T-cell (primary cell): Measurements from ENCODE around the gene ADGRF3. TPM values are rescaled to one million over a fixed set of nuclear protein-coding genes. Genes with fewer than 3 reads are reported as not detected.
"Not testable (repeated sequence)": the region's sequence is repeated elsewhere in the genome, so short reads cannot be mapped to it uniquely, and the experiment has no call there.

Experiments used
- ATAC-seq, 4 experiments: fragments of 200-7000 bp in 3 of 4; fragments of 150-1000 bp in 1 of 4; cut with Tn5 transposase; replicated peaks in 1 of 4; 1 replicate in 3 of 4; 2 replicates in 1 of 4; pipeline ENCODE4 v1.10.0; 2021; ENCODE audit warnings: moderate library complexity in 3 of 4, mild to moderate bottlenecking in 2 of 4, moderate number of reproducible peaks in 1 of 4
- CTCF ChIA-PET, 2 donors: fragments of 300-600 bp; sonication (Branson Sonifier 250); formaldehyde crosslinking; loops; one replicate each; lab custom pipeline; 2022; ENCODE audit warnings: antibody characterized with exemption in 2 of 2; lab: Charles Lee
- POLR2A ChIA-PET, 2 donors: fragments of 300-600 bp; sonication (Branson Sonifier 250); formaldehyde crosslinking; loops; one replicate each; lab custom pipeline; 2022; ENCODE audit warnings: antibody characterized with exemption in 2 of 2; lab: Charles Lee
- DNase-seq, 35 experiments: peaks; one replicate each; pipeline versions ENCODE4 v3.0.0 to v3.0.0-alpha.2; 2013 to 2023
- H3K27ac ChIP-seq: one replicate; pipeline ENCODE4 v1.5.1; 2013; ENCODE audit warnings: low read length
- H3K27me3 ChIP-seq, 2 experiments: replicated peaks in 1 of 2; 1 replicate in 1 of 2; 2 replicates in 1 of 2; pipeline versions ENCODE4 v1.6.1 to v1.7.0; 2013; ENCODE audit warnings: low read length in 1 of 2, mixed read lengths in 1 of 2; ENCODE audit not compliant: control insufficient read depth in 2 of 2, insufficient read depth in 2 of 2; ENCODE audit errors: extremely low read depth in 1 of 2
- H3K36me3 ChIP-seq, 2 donors: 1 replicate in 1 of 2; 2 replicates in 1 of 2; pipeline versions ENCODE4 v1.6.1 to v1.7.0; 2013; ENCODE audit warnings: low read length in 1 of 2; ENCODE audit not compliant: control insufficient read depth in 2 of 2, insufficient read depth in 1 of 2; ENCODE audit errors: extremely low read depth in 1 of 2
- H3K4me1 ChIP-seq, 2 experiments: 1 replicate in 1 of 2; 2 replicates in 1 of 2; pipeline versions ENCODE4 v1.6.1 to v1.7.0; 2013; ENCODE audit warnings: low read length in 2 of 2, mixed read lengths in 1 of 2; ENCODE audit not compliant: insufficient read depth in 2 of 2, control insufficient read depth in 1 of 2; ENCODE audit errors: extremely low read depth in 1 of 2
- H3K4me3 ChIP-seq, 2 donors: 1 replicate in 1 of 2; 2 replicates in 1 of 2; pipeline versions ENCODE4 v1.5.1 to v1.7.0; 2013; ENCODE audit warnings: mild to moderate bottlenecking in 2 of 2, low read length in 1 of 2, moderate library complexity in 1 of 2; ENCODE audit not compliant: control insufficient read depth in 1 of 2; ENCODE audit errors: extremely low read depth in 1 of 2
- H3K9me3 ChIP-seq: 2 replicates; pipeline ENCODE4 v1.7.0; 2013
- H3K27ac Mint-ChIP-seq, 2 donors: one replicate each; pipeline ENCODE4 v1.8.0; 2020 to 2021; ENCODE audit warnings: mild to moderate bottlenecking in 2 of 2, mixed read lengths in 2 of 2
- H3K27me3 Mint-ChIP-seq, 2 donors: one replicate each; pipeline ENCODE4 v1.8.0; 2021 to 2022; ENCODE audit warnings: mixed read lengths in 2 of 2
- H3K36me3 Mint-ChIP-seq: one replicate; pipeline ENCODE4 v1.8.0; 2021; ENCODE audit warnings: mixed read lengths
- H3K4me1 Mint-ChIP-seq, 3 donors: one replicate each; pipeline ENCODE4 v1.8.0; 2020 to 2022; ENCODE audit warnings: mixed read lengths in 3 of 3, mild to moderate bottlenecking in 1 of 3
- H3K4me3 Mint-ChIP-seq, 3 donors: one replicate each; pipeline ENCODE4 v1.8.0; 2020 to 2022; ENCODE audit warnings: mild to moderate bottlenecking in 3 of 3, mixed read lengths in 3 of 3, moderate library complexity in 3 of 3
- H3K9me3 Mint-ChIP-seq, 3 donors: one replicate each; pipeline ENCODE4 v1.8.0; 2020 to 2022; ENCODE audit warnings: mixed read lengths in 3 of 3
- WGBS: methylation state at CpG from one replicate; pipeline ENCODE4 v1.1.5; 2013; ENCODE audit warnings: missing lambda C conversion rate; ENCODE audit not compliant: insufficient coverage; 5-methylcytosine and 5-hydroxymethylcytosine counted together
- total RNA-seq, 35 experiments: library from RNA in 6 of 35; stranded (reverse) in 6 of 35; fragments of 120-200 nt in 1 of 35; gene quantifications; one replicate each; pipeline versions ENCODE4 v1.2.1 to v1.2.4 and lab custom pipeline; 2013 to 2026

Gene ADGRF3
- total RNA-seq, 5 donors from 2014 or later (not counting 1 experiment from before 2014, with no cell fraction given), result 1.3 to 3.4 (median 2.1) TPM

DNA sequence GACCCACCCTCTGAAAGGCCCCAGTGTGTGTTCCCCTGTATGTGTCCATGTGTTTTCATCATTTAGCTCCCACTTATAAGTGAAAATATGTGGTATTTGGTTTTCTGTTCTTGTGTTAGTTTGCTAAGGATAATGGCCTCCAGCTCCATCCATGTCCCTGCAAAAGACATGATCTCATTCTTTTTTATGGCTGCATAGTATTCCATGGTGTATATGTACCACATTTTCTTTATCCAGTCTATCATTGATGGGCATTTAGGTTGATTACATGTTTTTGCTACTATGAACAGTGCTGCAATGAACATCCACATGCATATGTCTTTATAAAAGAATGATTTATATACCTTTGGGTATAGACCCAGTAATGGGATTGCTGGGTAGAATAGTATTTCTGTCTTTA is 22.1 kb downstream of the ADGRF3 start:
- H3K4me1 Mint-ChIP-seq, H3K4me3 Mint-ChIP-seq, H3K27me3 Mint-ChIP-seq, H3K36me3 ChIP-seq, DNase-seq, H3K27me3 ChIP-seq, H3K4me1 ChIP-seq, H3K27ac ChIP-seq, POLR2A ChIA-PET, H3K9me3 ChIP-seq, CTCF ChIA-PET, H3K27ac Mint-ChIP-seq, H3K4me3 ChIP-seq, ATAC-seq, H3K36me3 Mint-ChIP-seq, H3K9me3 Mint-ChIP-seq: not testable (repeated sequence)

DNA sequence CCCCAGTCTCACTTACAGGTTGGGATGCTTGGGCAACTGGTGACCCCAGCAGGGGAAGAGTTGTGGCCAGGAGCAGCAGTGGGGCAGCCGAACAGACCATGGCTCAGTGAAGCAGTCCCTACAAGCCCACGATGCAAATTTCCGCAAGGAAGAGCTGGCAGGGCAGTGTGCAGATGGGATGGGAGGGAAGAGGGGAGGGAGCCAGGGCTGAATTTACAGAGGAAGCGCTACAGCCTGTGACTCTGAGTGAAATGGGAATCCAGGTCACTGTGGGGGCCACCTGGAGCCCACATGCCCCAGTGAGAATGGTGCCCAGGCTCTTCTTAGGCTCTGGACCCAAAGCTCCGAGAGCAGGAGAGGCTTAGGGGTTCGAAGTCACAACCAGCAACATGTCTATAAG is 27.6 kb downstream of the ADGRF3 start:
- peaks cover 4% of the 10 kb centered on the region for H3K36me3 Mint-ChIP-seq
- POLR2A ChIA-PET, result no interaction called here
- H3K27me3 Mint-ChIP-seq, result no peaks in the 10 kb centered on the region
- Histone ChIP-seq H3K4me1 (no peaks in the 10 kb centered on the region), H3K36me3 (peaks cover 0 to 2% of the 10 kb centered on the region in 2 donors), H3K9me3 (no peaks in the 10 kb centered on the region), H3K27me3 (no peaks in the 10 kb centered on the region), H3K27ac (no peak overlapping the region), H3K4me3 (no peak overlapping the region)
- WGBS, result 75% methylated on average over 6 of the region's 6 CpGs
- no peak overlapping the region for H3K27ac Mint-ChIP-seq
- DNase-seq (no peak), ATAC-seq (no peak)
- H3K9me3 Mint-ChIP-seq, result no peaks in the 10 kb centered on the region
- no peak overlapping the region for H3K4me3 Mint-ChIP-seq
- no peaks in the 10 kb centered on the region for H3K4me1 Mint-ChIP-seq
- CTCF ChIA-PET, result no interaction called here

DNA sequence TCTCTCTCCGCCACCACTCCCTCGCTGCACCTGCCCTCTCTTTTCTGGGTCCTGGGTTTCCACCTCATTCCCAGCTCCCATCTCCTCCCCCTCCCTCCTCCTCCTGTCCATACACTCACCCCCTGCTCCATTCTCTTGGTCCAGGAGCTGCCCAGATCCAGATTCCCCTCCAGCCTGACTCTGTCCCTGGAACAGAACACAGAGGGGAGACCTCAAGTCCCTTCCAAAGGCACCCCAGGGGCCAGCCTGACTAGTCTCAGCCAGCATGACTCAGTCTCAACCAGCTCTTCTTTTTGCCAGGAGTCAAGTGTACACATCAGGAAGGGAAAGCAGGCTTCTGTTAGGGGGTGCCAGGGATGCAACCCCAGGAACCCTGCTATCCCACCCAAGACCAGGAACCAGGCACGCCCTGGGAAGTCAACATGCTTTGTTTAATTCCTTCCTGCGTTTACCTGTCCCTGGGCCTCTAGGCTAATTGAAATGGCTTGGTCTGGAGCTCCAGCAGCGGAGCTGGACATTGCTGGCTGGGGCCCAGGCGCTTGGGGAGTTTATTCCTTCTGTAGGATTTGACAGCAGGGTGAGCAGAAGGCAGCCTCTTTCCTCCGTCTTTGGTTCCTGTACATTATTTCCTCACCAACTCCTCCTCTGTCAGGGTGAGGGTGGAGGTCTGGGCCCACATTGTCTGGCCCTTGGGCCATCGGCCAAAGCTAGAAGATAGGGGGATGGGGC is 29.0 kb downstream of the ADGRF3 start:
- POLR2A ChIA-PET, result interaction anchor here in 1 of 2 donors (0.5 kb wide), 1 partner anchor 294 kb away, joined by 4 read pairs; no protein-coding TSS in a partner anchor
- Mint-ChIP-seq H3K4me1 (no peaks in the 10 kb centered on the region), H3K9me3 (no peaks in the 10 kb centered on the region), H3K36me3 (peaks cover 4% of the 10 kb centered on the region), H3K27me3 (no peaks in the 10 kb centered on the region), H3K27ac (no peak overlapping the region), H3K4me3 (no peak overlapping the region)
- no peak for DNase-seq
- Histone ChIP-seq H3K4me3 (no peak overlapping the region), H3K27me3 (no peaks in the 10 kb centered on the region), H3K36me3 (peaks cover 0 to 2% of the 10 kb centered on the region in 2 donors), H3K9me3 (no peaks in the 10 kb centered on the region), H3K4me1 (no peaks in the 10 kb centered on the region), H3K27ac (no peak overlapping the region)
- WGBS, result 87% methylated on average over 4 of the region's 8 CpGs
- CTCF ChIA-PET, result interaction anchor here (0.6 to 1.1 kb wide), 3 partner anchors 32 to 367 kb away, joined by 3 to 5 read pairs (median 4); no protein-coding TSS in a partner anchor
- no peak for ATAC-seq

DNA sequence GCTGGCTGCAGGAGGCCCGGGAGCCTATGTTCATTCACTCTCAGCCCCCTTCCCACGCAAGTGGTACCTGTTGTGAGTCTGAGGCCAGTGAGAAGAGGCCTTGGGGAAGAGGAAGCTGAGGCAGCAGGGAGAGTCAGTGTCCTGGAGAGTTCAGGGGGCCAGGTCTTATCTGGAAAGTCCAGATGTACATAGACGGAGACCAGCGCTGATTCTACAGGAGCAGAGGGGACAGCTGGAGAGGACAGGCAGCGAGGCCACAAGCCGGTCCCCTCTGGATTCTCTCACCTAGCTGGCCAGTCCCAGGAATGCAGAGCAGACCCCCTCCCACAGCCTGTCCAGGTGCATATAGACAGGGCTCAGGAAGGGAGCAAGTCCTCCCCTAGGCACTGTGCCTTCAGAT is 29.7 kb downstream of the ADGRF3 start:
- Mint-ChIP-seq H3K36me3 (peaks cover 4% of the 10 kb centered on the region), H3K27me3 (no peaks in the 10 kb centered on the region), H3K4me3 (no peak overlapping the region), H3K9me3 (no peaks in the 10 kb centered on the region), H3K27ac (no peak overlapping the region), H3K4me1 (no peaks in the 10 kb centered on the region)
- DNase-seq (no peak), ATAC-seq (no peak)
- 93% methylated on average over 3 of the region's 6 CpGs for WGBS
- no peaks in the 10 kb centered on the region for H3K27me3 ChIP-seq
- H3K9me3 ChIP-seq, result no peaks in the 10 kb centered on the region
- no peak overlapping the region for H3K4me3 ChIP-seq
- peaks cover 0 to 2% of the 10 kb centered on the region in 2 donors for H3K36me3 ChIP-seq
- ChIA-PET POLR2A (interaction anchor here in 1 of 2 donors (0.5 kb wide), 1 partner anchor 293 kb away, joined by 4 read pairs; no protein-coding TSS in a partner anchor), CTCF (interaction anchor here in 1 of 2 donors (1.1 kb wide), 1 partner anchor 39 kb away, joined by 4 read pairs; no protein-coding TSS in a partner anchor)
- H3K4me1 ChIP-seq, result no peaks in the 10 kb centered on the region
- H3K27ac ChIP-seq, result no peak overlapping the region

DNA sequence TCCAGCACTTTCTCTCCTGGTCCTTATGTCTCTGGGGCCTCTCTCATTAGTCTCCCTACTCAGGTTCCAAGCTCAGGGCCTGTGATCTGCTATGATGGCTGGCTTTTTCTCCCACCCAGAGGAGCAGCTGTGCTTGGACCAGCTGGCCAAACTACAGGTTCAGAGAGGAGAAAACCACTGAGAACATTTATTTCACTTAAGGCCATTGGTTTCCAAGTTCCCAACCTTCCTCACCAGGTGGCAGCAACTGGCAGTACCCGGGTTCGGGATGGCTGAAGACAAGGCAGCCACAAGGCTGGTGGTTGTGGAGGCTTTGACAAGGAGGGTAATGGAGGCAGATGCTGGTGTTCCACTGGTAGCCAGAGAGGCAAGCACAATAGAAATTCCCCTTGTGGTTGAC is 30.5 kb downstream of the ADGRF3 start:
- Histone ChIP-seq H3K27ac (no peak overlapping the region), H3K36me3 (peaks cover 0 to 2% of the 10 kb centered on the region in 2 donors), H3K9me3 (no peaks in the 10 kb centered on the region), H3K4me3 (no peak overlapping the region), H3K4me1 (no peaks in the 10 kb centered on the region), H3K27me3 (no peaks in the 10 kb centered on the region)
- Mint-ChIP-seq H3K27ac (no peak overlapping the region), H3K27me3 (no peaks in the 10 kb centered on the region), H3K9me3 (no peaks in the 10 kb centered on the region), H3K4me3 (no peak overlapping the region), H3K4me1 (no peaks in the 10 kb centered on the region), H3K36me3 (peaks cover 5% of the 10 kb centered on the region)
- ATAC-seq (no peak), DNase-seq (no peak)
- ChIA-PET POLR2A (no interaction called here), CTCF (interaction anchor here in 1 of 2 donors (0.6 kb wide), 1 partner anchor 276 kb away, joined by 4 read pairs; no protein-coding TSS in a partner anchor)
- no CpG with 5 or more reads among the region's 2 CpGs for WGBS

DNA sequence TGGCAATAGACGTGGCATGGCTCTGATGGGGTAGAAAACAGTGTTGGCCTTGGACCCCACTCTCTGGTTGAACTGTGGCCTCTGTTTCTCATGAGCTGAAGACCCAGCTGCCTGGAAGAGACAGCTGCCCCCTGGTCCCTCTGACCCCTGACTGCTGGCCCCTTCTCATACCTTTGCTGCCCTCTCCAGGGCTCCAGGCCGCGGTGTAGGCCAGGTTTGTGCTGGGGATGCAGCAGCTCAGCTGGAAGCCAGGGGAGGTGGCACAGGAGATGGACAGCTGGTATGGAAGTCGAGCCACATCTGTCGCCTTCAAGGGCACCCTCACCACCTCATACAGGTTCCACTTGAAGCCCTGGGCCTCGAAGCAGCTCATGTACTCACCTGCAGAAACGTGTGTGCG is 32.3 kb downstream of the ADGRF3 start:
- H3K9me3 Mint-ChIP-seq, result no peaks in the 10 kb centered on the region
- H3K27ac ChIP-seq, result no peak overlapping the region
- WGBS, result 86% methylated on average over 7 of the region's 8 CpGs
- CTCF ChIA-PET, result interaction anchor here in 1 of 2 donors (0.6 kb wide), 1 partner anchor 53 kb away, joined by 4 read pairs; no protein-coding TSS in a partner anchor
- no peak overlapping the region for H3K4me3 Mint-ChIP-seq
- no peak for DNase-seq
- no peak overlapping the region for H3K4me3 ChIP-seq
- no peaks in the 10 kb centered on the region for H3K4me1 ChIP-seq
- peaks cover 18% of the 10 kb centered on the region for H3K36me3 Mint-ChIP-seq
- no peaks in the 10 kb centered on the region for H3K9me3 ChIP-seq
- no peak for ATAC-seq
- POLR2A ChIA-PET, result interaction anchor here in 1 of 2 donors (0.6 kb wide), 1 partner anchor 43 kb away, joined by 3 read pairs; no protein-coding TSS in a partner anchor
- no peaks in the 10 kb centered on the region for H3K4me1 Mint-ChIP-seq
- no peaks in the 10 kb centered on the region for H3K27me3 ChIP-seq
- H3K27ac Mint-ChIP-seq, result no peak overlapping the region
- H3K36me3 ChIP-seq, result peaks cover 0 to 2% of the 10 kb centered on the region in 2 donors
- no peaks in the 10 kb centered on the region for H3K27me3 Mint-ChIP-seq
